GM12801 (cell line): ENCODE data around the gene P2RY6.

ENCODE experiments used
- CTCF ChIP-seq: IDR thresholded peaks from one replicate; pipeline ENCODE4 v1.5.1; 2011; ENCODE audit warnings: control low read depth; ENCODE audit not compliant: insufficient read length; ENCODE audit errors: extremely low read depth

The P2RY6 gene

GRCh38 chr11:73272680-73273038 lies 521 bp downstream of the P2RY6 start:
- no peak for TF ChIP-seq CTCF

- no peak for TF ChIP-seq CTCF
Observed at GRCh38 chr11:73273222-73273895, 1.2 kb downstream of the P2RY6 start.

GRCh38 chr11:73274722-73275380 lies 2.7 kb downstream of the P2RY6 start:
- TF ChIP-seq CTCF: no peak

GRCh38 chr11:73275381-73275750 lies 3.2 kb downstream of the P2RY6 start:
- TF ChIP-seq CTCF: no peak

GRCh38 chr11:73277467-73277866 lies 5.3 kb downstream of the P2RY6 start:
- TF ChIP-seq CTCF: no peak

- TF ChIP-seq CTCF: no peak
Observed at GRCh38 chr11:73280626-73281025, 8.5 kb downstream of the P2RY6 start.

- no peak for TF ChIP-seq CTCF
Observed at GRCh38 chr11:73281201-73281741, 9.1 kb downstream of the P2RY6 start.
